Nephron (organoid): ENCODE data around the gene FOXO1.

ENCODE experiments used
- H3K27ac Mint-ChIP-seq, 3 experiments: 2 replicates each; pipeline ENCODE4 v1.8.0; 2020; ENCODE audit warnings: mixed read lengths in 3 of 3, mild to moderate bottlenecking in 2 of 3, moderate library complexity in 1 of 3
- H3K27me3 Mint-ChIP-seq: 2 replicates; pipeline ENCODE4 v1.8.0; 2021; ENCODE audit warnings: low read depth, mild to moderate bottlenecking, moderate library complexity, mixed read lengths
- H3K36me3 Mint-ChIP-seq: 2 replicates; pipeline ENCODE4 v1.8.0; 2020; ENCODE audit warnings: low read depth, mixed read lengths
- H3K4me1 Mint-ChIP-seq: 2 replicates; pipeline ENCODE4 v1.8.0; 2020; ENCODE audit warnings: mixed read lengths
- H3K4me3 Mint-ChIP-seq, 3 experiments: 2 replicates each; pipeline ENCODE4 v1.8.0; 2020; ENCODE audit warnings: mild to moderate bottlenecking in 3 of 3, mixed read lengths in 3 of 3, moderate library complexity in 2 of 3
- H3K9me3 Mint-ChIP-seq: 2 replicates; pipeline ENCODE4 v1.8.0; 2020; ENCODE audit warnings: mixed read lengths
- TF ChIP-seq, protein P1 (sequence below), 3 experiments: fragments of 200-600 bp; sonication (generic); IDR thresholded peaks; one replicate each; pipeline ENCODE4 v1.5.0; 2021; ENCODE audit warnings: antibody characterized with exemption in 3 of 3; ENCODE audit not compliant: unreplicated experiment in 3 of 3

The FOXO1 gene

DNA sequence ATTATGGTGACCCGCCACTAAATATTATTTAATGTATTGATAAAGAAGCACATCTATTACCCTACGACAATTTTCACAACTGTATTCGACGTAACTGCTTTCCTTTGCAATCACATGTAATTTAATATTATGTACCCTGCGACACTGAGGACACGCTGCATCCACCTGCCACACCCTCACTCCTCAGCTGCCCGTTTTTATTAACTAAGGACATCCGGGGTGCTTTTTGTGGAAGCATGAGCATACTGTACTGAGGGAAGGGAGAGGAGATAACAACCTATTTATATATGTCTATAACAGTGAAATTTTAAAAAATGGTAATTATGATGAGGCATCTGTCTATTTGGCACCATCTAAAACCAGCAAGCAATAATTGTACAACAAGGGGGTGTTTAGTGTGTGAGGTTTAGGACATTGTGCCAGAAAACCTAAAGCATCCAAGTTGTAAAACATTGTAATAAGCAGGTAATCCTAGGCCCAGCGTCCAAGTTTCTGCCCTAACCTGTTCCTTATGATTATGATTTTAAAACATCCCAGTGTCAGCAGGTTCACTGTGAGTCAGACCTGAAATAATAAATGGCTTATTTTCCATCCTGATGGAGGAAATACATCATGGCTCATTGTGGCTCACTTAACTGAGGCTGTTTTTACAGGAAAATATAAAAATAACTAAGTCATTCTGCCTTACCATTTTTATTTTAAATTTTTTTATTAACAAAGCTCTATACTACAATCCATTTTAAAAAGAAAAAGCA, 56.3 kb downstream of the FOXO1 start:
- H3K4me3 Mint-ChIP-seq: no peak overlapping the region
- H3K9me3 Mint-ChIP-seq: no peaks in the 10 kb centered on the region
- H3K36me3 Mint-ChIP-seq: no peaks in the 10 kb centered on the region
- H3K27me3 Mint-ChIP-seq: no peaks in the 10 kb centered on the region
- H3K27ac Mint-ChIP-seq: no peak overlapping the region
- peaks cover 53% of the 10 kb centered on the region for H3K4me1 Mint-ChIP-seq
- TF ChIP-seq, protein P1, sequence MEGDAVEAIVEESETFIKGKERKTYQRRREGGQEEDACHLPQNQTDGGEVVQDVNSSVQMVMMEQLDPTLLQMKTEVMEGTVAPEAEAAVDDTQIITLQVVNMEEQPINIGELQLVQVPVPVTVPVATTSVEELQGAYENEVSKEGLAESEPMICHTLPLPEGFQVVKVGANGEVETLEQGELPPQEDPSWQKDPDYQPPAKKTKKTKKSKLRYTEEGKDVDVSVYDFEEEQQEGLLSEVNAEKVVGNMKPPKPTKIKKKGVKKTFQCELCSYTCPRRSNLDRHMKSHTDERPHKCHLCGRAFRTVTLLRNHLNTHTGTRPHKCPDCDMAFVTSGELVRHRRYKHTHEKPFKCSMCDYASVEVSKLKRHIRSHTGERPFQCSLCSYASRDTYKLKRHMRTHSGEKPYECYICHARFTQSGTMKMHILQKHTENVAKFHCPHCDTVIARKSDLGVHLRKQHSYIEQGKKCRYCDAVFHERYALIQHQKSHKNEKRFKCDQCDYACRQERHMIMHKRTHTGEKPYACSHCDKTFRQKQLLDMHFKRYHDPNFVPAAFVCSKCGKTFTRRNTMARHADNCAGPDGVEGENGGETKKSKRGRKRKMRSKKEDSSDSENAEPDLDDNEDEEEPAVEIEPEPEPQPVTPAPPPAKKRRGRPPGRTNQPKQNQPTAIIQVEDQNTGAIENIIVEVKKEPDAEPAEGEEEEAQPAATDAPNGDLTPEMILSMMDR (IDR thresholded peaks at IDR 0.05; ENCODE audit: unreplicated experiment in 3 of 3): no peak

DNA sequence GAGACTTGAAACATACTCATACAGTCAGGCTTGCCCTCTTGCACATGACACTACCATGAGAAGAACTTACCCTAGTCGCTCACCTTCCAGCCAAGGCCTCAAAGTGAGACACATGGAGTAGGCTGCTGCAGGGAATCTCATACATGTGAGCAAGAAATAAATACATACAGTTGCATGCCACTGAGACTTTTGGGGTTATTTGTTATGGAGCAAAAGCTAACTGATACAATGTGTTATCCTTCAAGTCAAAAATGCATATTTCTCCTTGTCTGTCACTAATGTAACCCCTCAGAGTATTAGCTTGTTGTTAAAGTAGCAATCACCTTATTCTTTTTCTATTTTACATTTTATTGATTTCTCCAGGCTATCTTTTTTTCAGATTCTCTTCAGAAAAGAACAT, 58.1 kb downstream of the FOXO1 start:
- TF ChIP-seq, protein P1 (IDR thresholded peaks at IDR 0.05; ENCODE audit: unreplicated experiment in 3 of 3): no peak
- peaks cover 42% of the 10 kb centered on the region for H3K4me1 Mint-ChIP-seq
- H3K36me3 Mint-ChIP-seq: no peaks in the 10 kb centered on the region
- no peaks in the 10 kb centered on the region for H3K9me3 Mint-ChIP-seq
- H3K27ac Mint-ChIP-seq: no peak overlapping the region
- no peaks in the 10 kb centered on the region for H3K27me3 Mint-ChIP-seq
- H3K4me3 Mint-ChIP-seq: no peak overlapping the region

DNA sequence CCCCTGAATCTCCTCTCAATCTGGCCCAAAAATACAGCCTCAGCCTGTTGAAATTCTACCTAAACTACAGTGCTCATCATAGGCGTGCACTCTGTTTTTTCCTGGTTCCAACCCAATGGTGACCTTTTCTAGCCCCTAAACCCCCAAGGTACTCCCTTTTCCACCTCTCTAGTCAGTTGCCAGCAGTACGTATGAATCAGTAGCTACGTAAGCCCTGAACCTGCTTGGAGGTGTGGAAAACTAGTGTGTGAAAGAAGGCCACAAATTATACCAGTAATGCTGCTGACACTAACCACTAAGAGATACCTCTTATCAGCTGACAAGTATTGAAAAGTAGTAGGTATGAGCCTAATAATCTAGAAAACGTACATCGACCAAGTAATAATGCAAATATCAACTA, 60.9 kb downstream of the FOXO1 start:
- Mint-ChIP-seq H3K4me3 (no peak overlapping the region), H3K27ac (no peak overlapping the region), H3K27me3 (no peaks in the 10 kb centered on the region), H3K36me3 (no peaks in the 10 kb centered on the region), H3K9me3 (no peaks in the 10 kb centered on the region), H3K4me1 (peaks cover 23% of the 10 kb centered on the region)
- TF ChIP-seq, protein P1 (IDR thresholded peaks at IDR 0.05; ENCODE audit: unreplicated experiment in 3 of 3): no peak

DNA sequence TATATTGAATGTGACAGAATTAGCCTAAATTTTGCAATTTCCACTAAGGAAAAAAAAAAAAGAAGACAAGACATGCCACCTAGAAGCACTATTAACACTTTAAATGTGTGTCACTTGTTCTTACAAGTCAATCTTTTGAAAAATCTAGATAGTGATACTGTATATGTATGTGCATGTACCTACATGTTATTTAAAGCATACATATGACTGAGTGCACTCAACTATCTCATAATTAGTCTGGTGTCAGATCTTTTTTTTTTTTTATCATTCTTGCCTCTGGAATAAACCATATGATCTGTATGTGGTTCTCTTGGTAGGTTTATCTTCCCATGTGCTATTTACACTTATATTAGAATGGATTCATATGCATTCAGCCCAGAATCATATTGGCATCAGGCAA, 62.3 kb downstream of the FOXO1 start:
- Mint-ChIP-seq H3K27me3 (no peaks in the 10 kb centered on the region), H3K9me3 (no peaks in the 10 kb centered on the region), H3K36me3 (no peaks in the 10 kb centered on the region), H3K27ac (no peak overlapping the region), H3K4me3 (no peak overlapping the region), H3K4me1 (peaks cover 29% of the 10 kb centered on the region)
- TF ChIP-seq, protein P1 (IDR thresholded peaks at IDR 0.05; ENCODE audit: unreplicated experiment in 3 of 3): no peak

DNA sequence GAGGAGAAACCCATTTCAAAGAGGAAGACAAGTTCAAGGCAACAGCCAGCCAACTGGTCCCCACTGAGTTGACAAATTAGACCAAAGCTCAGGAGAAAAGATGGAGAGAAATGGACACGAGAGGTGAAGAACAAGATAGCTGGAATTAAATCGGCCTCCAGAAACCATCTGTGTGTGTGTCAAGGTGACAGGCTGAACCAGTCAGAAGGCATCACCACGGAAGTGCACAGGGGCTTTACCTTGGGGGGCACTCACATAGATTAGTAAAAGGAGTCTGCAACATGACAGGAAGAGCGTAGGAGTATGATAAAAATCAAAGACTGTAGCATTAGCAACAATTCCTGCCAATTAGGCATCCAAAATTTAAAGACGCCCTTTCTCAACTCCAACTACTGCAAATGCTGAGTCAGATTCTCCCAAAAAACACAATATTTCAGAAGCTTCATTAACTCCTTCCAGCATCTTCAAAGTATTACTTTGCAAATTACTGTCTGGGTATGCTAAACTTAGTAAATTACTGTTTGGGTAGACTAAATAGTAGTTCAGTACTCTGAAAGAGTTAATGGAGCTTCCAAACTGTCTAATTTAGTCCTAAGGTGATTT, 66.2 kb downstream of the FOXO1 start:
- Mint-ChIP-seq H3K27me3 (no peaks in the 10 kb centered on the region), H3K27ac (no peak overlapping the region), H3K4me1 (peaks cover 55% of the 10 kb centered on the region), H3K36me3 (no peaks in the 10 kb centered on the region), H3K9me3 (no peaks in the 10 kb centered on the region), H3K4me3 (no peak overlapping the region)
- TF ChIP-seq, protein P1 (IDR thresholded peaks at IDR 0.05; ENCODE audit: unreplicated experiment in 3 of 3): no peak

DNA sequence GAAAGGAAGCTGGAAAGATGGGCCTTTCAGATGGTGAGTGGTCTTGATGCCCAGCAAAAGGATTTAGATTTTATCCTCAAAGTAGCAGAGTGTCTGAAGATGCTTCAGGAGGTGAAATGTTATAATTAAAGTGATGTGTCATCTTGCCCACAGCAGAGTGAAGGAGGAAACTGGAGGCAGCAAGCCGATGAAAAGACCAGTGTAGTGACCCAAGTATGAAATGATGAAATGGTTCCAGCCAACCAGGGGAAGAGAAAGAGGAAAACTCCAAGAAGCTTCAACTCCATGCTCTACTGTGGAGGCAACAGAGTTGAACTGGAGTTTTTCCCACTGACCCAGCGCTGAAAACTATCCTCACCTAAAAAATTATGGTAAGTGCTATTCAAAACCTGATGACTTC, 66.7 kb downstream of the FOXO1 start:
- Mint-ChIP-seq H3K4me1 (peaks cover 54% of the 10 kb centered on the region), H3K27me3 (no peaks in the 10 kb centered on the region), H3K36me3 (no peaks in the 10 kb centered on the region), H3K27ac (no peak overlapping the region), H3K4me3 (no peak overlapping the region), H3K9me3 (no peaks in the 10 kb centered on the region)
- TF ChIP-seq, protein P1 (IDR thresholded peaks at IDR 0.05; ENCODE audit: unreplicated experiment in 3 of 3): no peak
